Activated naive CD8-positive, alpha-beta T cell treated with anti-CD3 and anti-CD28 coated beads, Interleukin-2, amount 50 U/mL, for 24 hours (primary cell): ENCODE data around the gene CEP128.
"Not testable (repeated sequence)": the region's sequence is repeated elsewhere in the genome, so short reads cannot be mapped to it uniquely, and the experiment has no call there.

Experiments used
- ATAC-seq: fragments of 150-1000 bp; cut with Tn5 transposase; one replicate; pipeline ENCODE4 v1.10.0; 2021
- DNase-seq: peaks from one replicate; pipeline ENCODE4 v3.0.0; 2021
- H3K27ac Mint-ChIP-seq: one replicate; pipeline ENCODE4 v1.8.0; 2021; ENCODE audit warnings: mild to moderate bottlenecking, mixed read lengths
- H3K27me3 Mint-ChIP-seq: one replicate; pipeline ENCODE4 v1.8.0; 2021; ENCODE audit warnings: mixed read lengths
- H3K36me3 Mint-ChIP-seq: one replicate; pipeline ENCODE4 v1.8.0; 2021; ENCODE audit warnings: low read depth, mixed read lengths
- H3K4me1 Mint-ChIP-seq: one replicate; pipeline ENCODE4 v1.8.0; 2021; ENCODE audit warnings: mixed read lengths
- H3K4me3 Mint-ChIP-seq: one replicate; pipeline ENCODE4 v1.8.0; 2021; ENCODE audit warnings: mild to moderate bottlenecking, moderate library complexity, mixed read lengths
- H3K9me3 Mint-ChIP-seq: one replicate; pipeline ENCODE4 v1.8.0; 2021; ENCODE audit warnings: mixed read lengths

Gene CEP128

DNA sequence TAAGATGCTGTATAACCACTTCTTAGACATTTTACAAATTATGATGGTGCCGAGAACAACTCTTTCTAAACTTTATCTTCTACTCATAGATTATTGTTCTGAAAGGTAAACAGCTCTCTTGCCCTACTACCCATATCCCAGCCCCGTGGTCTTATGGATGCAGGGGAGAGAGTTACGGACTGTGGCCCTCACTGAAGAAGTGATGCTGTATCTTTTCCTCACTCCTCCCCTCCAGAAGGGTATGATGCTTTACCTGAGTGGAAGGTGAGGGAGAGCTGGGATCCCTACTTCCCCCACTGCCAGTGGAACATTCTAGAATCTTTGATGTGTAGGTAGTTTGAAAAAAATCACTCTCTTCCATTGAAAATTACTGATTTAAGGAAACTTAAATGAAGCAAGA, 17.4 kb upstream of the CEP128 start:
- Mint-ChIP-seq H3K9me3 (no peaks in the 10 kb centered on the region), H3K36me3 (no peaks in the 10 kb centered on the region), H3K27ac (no peak overlapping the region), H3K27me3 (peaks cover 12% of the 10 kb centered on the region), H3K4me3 (no peak overlapping the region), H3K4me1 (peaks cover 41% of the 10 kb centered on the region)
- no peak for ATAC-seq
- DNase-seq = no peak

DNA sequence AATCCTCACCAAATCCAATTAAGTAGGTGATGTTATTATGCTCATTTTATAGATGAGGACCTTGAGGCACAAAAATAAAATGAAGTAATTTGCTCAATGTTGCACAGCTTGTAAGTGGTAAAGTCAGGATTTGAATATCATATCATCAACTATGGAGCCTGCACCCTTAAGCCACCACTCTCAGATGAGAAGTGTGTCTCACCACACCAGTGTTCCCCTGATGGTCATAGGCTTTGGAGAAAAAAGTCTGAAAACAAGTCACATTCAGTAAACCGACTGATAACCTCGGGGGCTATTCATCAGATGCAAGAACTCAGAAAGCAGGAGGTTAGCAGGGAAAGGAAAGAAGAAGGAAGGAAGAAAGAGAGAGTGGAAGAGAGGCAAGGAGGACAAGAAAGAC, 16.7 kb upstream of the CEP128 start:
- Mint-ChIP-seq H3K36me3 (no peaks in the 10 kb centered on the region), H3K27me3 (peaks cover 12% of the 10 kb centered on the region), H3K4me3 (no peak overlapping the region), H3K4me1 (peaks cover 41% of the 10 kb centered on the region), H3K27ac (no peak overlapping the region), H3K9me3 (no peaks in the 10 kb centered on the region)
- ATAC-seq (no peak), DNase-seq (no peak)

DNA sequence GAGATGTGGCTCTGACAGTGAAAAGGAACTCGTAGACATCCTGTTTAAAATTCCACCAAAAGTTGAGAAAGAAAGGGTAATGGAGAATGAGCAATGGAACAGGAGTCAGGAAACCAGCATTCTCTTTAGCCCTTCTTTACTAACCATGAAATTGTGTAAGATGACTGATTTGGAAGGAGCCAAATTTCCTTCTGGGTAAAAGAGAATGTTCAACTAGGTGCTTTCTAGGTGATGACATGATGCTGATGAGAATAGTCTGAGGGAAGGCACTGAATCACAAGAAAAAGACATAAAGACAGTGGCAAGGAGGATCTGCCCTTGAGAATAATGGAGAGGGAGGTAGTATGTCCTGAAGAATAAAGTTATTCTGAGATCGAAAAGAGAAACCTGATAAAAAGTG, 16.1 kb upstream of the CEP128 start:
- Mint-ChIP-seq H3K27me3 (peaks cover 12% of the 10 kb centered on the region), H3K4me1 (peaks cover 41% of the 10 kb centered on the region), H3K4me3 (no peak overlapping the region), H3K9me3 (no peaks in the 10 kb centered on the region), H3K27ac (no peak overlapping the region), H3K36me3 (no peaks in the 10 kb centered on the region)
- ATAC-seq (no peak), DNase-seq (no peak)

DNA sequence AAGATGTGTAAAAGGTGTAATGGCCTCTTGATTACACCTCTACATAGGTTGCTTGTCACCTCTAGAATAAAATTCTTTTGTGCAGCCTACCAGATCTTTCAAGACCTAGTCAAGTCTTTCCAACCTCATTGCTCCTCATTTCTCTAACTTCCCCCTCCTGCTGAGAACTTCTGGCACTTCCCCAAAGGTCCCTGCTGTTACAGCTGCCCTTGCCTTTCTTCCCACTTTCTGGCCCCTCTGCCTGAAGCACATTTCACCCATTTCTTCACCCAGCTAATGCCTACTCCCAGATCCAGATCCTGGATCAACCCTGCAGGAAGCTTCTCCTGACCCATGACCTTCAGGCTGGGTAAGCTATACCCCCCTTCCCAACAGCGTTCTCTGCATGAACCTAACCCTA, 15.4 kb upstream of the CEP128 start:
- H3K27me3 Mint-ChIP-seq = peaks cover 12% of the 10 kb centered on the region
- DNase-seq (no peak), ATAC-seq (no peak)
- H3K27ac Mint-ChIP-seq = no peak overlapping the region
- H3K4me1 Mint-ChIP-seq = peaks cover 41% of the 10 kb centered on the region
- no peaks in the 10 kb centered on the region for H3K36me3 Mint-ChIP-seq
- H3K4me3 Mint-ChIP-seq = no peak overlapping the region
- H3K9me3 Mint-ChIP-seq = no peaks in the 10 kb centered on the region

DNA sequence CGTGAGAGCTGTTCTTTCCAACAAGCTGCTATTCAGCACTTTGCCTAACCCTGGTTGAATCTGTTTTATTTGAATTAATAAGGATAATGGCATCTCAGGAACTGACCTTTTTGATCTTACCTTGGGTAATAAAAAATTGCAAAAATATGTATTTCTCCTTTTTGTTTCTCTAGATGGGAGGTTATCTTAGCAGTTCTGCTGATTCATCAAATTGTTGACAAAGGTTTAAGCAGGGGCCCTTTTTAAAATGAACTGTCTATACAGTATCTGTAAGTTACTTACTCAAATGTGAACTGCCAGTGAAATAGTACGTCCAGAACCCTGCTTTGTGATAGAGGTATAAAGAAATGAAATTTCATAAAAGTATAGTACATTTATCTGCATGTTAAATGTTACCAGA, 14.6 kb upstream of the CEP128 start:
- Mint-ChIP-seq H3K27me3 (peaks cover 12% of the 10 kb centered on the region), H3K4me1 (peaks cover 41% of the 10 kb centered on the region), H3K27ac (no peak overlapping the region), H3K9me3 (no peaks in the 10 kb centered on the region), H3K36me3 (no peaks in the 10 kb centered on the region), H3K4me3 (peak overlapping the region; percentile 36)
- ATAC-seq (no peak), DNase-seq (no peak)

DNA sequence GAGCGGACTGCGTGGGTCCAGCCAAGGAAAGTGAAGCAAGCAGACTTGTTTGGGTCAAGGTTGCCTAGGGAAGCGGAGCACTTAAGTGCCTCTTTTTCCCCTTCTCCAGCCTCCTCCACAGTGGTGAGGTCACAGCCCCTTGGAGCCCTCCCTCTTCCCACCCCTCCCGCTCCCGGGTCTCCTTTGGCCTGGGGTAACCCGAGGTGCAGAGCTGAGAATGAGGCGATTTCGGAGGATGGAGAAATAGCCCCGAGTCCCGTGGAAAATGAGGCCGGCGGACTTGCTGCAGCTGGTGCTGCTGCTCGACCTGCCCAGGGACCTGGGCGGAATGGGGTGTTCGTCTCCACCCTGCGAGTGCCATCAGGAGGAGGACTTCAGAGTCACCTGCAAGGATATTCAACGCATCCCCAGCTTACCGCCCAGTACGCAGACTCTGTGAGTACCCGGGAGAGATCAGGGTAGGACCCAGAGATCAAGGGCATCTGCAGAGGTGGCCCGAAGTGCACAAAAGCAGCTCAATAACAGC, 13.9 kb upstream of the CEP128 start, which contains the start of gene TSHR:
TSS of gene TSHR (plus strand) at position 206 of the 526 bp plus-strand sequence. CDS start at position 266, 60 bp downstream.
- Mint-ChIP-seq H3K36me3 (no peaks in the 10 kb centered on the region), H3K27me3 (peaks cover 12% of the 10 kb centered on the region), H3K27ac (no peak within 1 kb of the TSS), H3K9me3 (no peaks in the 10 kb centered on the region), H3K4me3 (peak within 1 kb of the TSS; percentile 79), H3K4me1 (peaks cover 41% of the 10 kb centered on the region)
- no peak for DNase-seq
- no peak for ATAC-seq

DNA sequence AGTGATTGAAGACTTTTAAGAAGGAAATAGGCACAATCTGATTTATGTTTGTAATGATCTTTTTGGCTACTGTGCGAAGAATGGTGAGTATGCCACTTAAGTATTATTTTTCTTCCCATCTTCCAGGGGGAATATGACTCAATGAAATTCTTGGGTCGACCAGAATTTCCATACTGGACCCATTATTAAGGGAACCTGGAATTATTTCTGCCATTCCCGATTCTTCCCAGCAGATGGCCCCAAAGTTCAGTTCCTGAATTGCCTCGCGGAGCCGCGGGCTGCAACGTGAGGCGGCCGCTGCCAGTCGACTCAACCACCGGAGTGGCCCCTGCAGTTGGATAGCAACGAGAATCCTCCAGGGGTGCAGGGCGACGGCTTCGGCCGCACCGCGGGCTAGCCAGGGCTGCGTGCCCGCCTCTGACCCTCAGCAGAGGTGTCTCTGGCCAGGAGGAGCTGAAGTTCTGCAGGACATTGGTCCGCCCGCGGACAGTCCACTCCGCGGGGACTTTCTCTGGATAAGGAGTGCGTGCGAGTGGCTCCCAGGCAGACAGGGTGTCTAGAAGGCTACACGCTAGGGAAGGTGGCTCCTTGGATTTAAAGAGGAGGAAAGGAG, 13.3 kb upstream of the CEP128 start:
- Mint-ChIP-seq H3K27ac (no peak overlapping the region), H3K36me3 (no peaks in the 10 kb centered on the region), H3K4me1 (peaks cover 37% of the 10 kb centered on the region), H3K9me3 (no peaks in the 10 kb centered on the region), H3K4me3 (peak overlapping the region; percentile 79), H3K27me3 (peaks cover 12% of the 10 kb centered on the region)
- peak; percentile 79 for DNase-seq
- peak; percentile 74 for ATAC-seq

DNA sequence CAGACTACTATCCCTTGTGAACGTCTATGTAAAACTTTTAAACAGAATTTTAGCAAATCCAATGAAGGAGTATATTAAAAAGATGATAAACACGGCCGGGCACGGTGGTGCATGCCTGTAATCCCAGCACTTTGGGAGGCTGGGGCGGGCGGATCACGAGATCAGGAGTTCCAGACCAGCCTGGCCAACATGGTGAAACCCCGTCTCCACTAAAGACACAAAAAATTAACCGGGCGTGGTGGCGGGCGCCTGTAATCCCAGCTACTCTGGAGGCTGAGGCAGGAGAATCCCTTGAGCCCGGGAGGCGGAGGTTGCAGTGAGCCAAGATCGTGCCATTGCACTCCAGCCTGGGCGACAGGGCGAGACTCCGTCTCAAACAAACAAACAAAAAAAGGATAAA, 11.7 kb upstream of the CEP128 start:
- Mint-ChIP-seq H3K4me1 (peaks cover 22% of the 10 kb centered on the region), H3K27me3 (peaks cover 17% of the 10 kb centered on the region)
- not testable (repeated sequence) for H3K27ac Mint-ChIP-seq, H3K9me3 Mint-ChIP-seq, DNase-seq, H3K4me3 Mint-ChIP-seq, ATAC-seq, H3K36me3 Mint-ChIP-seq

DNA sequence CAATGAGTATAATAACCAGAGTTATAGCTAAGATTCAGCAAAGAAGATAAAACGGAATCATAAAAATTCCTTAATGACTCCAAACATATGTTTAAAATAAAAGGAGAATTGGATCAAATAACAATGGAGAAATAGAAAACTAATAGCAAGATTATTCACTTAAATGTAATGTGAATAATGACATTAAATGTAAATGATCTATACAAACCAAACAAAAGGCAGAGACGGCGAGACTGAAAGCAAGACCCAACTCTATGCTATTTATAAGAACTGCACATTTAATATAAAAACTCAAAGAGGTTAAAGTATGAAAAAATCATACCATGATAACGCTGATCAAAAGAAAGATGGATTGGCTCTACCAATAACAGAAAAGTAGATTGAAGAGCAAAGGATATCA, 10.0 kb upstream of the CEP128 start:
- no peak for DNase-seq
- peaks cover 14% of the 10 kb centered on the region for H3K27me3 Mint-ChIP-seq
- H3K4me1 Mint-ChIP-seq = peaks cover 29% of the 10 kb centered on the region
- H3K36me3 Mint-ChIP-seq = peaks cover 1% of the 10 kb centered on the region
- H3K9me3 Mint-ChIP-seq = peaks cover 4% of the 10 kb centered on the region
- H3K4me3 Mint-ChIP-seq = no peak overlapping the region
- ATAC-seq = no peak
- no peak overlapping the region for H3K27ac Mint-ChIP-seq

DNA sequence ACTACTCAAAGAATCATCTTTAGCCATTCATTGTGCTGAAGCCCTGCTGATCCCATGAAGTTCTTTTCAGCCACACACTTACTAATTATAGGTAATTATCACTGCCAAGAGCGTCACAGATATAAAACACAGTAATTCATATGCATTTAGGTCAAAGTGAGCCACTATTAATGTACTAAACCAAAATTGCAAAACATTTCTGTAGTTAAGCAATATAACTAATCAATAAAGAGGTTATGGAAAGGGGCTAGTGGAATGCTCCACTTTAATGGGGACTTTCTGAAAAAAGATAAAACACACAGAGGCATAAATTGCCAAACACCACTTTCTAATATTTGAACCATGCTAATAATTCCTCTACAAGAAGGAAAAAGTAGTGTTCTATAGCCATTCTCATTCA, 6.8 kb upstream of the CEP128 start:
- Mint-ChIP-seq H3K9me3 (peaks cover 4% of the 10 kb centered on the region), H3K27ac (no peak overlapping the region), H3K4me1 (peaks cover 30% of the 10 kb centered on the region), H3K4me3 (no peak overlapping the region), H3K27me3 (peaks cover 6% of the 10 kb centered on the region), H3K36me3 (peaks cover 4% of the 10 kb centered on the region)
- ATAC-seq (no peak), DNase-seq (no peak)

DNA sequence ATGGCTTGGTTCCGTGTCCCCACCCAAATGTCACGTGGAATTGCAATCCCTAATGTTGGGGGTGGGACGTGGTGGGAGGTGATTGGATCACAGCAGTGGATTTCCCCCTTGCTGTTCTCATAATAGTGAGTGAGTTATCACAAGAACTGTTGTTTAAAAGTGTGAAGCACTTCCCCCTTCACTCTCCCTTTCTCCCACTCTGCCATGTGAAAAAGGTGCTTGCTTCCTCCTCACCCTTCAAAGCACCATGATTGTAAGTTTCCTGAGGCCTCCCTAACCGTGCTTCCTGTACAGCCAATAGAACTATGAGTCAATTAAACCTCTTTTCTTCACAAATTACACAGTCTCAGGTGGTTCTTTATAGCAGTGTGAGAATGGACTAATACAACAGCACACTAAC, 5.3 kb upstream of the CEP128 start:
- H3K4me3 Mint-ChIP-seq = no peak overlapping the region
- peaks cover 6% of the 10 kb centered on the region for H3K27me3 Mint-ChIP-seq
- peak overlapping the region; percentile 66 for H3K27ac Mint-ChIP-seq
- ATAC-seq (peak; percentile 37), DNase-seq (no peak)
- H3K4me1 Mint-ChIP-seq = peaks cover 45% of the 10 kb centered on the region
- peaks cover 4% of the 10 kb centered on the region for H3K9me3 Mint-ChIP-seq
- peaks cover 4% of the 10 kb centered on the region for H3K36me3 Mint-ChIP-seq

DNA sequence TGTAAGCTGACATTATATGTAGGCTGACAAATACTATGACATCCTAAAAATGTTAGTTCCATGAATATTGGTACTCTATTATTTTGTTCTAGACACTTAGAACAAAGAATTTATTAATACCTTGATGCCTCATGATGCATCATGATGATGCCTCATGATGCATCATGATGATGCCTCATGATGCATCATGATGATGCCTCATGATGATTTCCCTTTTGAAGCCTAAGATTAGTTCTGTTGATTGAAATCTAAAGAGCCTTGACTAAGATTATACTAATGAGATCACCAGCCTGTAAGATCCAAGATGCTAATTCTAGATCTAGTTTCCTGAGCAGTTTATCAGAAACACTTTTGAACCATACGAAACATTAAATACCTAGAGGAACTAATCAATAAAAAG, 4.6 kb upstream of the CEP128 start:
- H3K4me3 Mint-ChIP-seq = no peak overlapping the region
- peak; percentile 6 for ATAC-seq

DNA sequence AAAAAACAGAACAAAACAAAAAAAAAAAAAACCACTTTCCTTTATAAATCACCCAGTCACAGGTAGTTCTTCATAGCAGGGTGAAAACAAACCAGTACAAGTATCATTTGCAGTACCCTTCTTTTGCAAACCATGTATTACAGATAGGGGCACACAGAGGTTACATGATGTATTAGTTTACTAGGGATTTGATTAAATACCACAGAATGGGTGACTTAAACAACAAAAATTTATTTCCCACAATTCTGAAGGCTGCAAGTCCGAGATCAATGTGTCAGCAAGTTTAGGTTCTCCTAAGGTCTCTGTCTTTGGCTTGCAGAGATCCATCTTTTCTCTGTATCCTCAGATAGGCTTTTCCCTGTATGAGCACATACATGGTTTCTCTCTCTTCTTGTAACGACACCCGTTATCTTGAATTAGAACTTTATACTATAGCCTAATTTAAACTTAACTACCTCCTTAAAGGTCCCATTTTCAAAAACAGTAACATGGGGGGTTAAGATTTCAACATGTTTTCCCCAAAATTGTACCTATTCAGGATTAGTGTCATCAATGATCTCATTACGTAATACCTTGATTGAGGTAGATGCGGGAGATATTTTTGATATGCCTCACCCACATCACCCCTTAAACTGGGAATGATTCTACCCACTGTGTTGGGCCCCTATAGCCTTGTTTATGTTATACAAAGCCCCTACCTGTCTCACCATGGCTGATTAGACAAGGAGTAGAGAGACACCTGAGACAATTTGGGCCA, 3.5 kb upstream of the CEP128 start:
- Mint-ChIP-seq H3K4me1 (peaks cover 56% of the 10 kb centered on the region), H3K9me3 (peaks cover 4% of the 10 kb centered on the region), H3K27ac (no peak overlapping the region), H3K27me3 (peaks cover 6% of the 10 kb centered on the region), H3K36me3 (peaks cover 4% of the 10 kb centered on the region), H3K4me3 (no peak overlapping the region)
- DNase-seq (no peak), ATAC-seq (no peak)

More for the DNA sequence above, 4.6 kb upstream of the CEP128 start:
- peaks cover 6% of the 10 kb centered on the region for H3K27me3 Mint-ChIP-seq
- H3K4me1 Mint-ChIP-seq = peaks cover 48% of the 10 kb centered on the region
- peaks cover 4% of the 10 kb centered on the region for H3K9me3 Mint-ChIP-seq
- H3K36me3 Mint-ChIP-seq = peaks cover 4% of the 10 kb centered on the region
- DNase-seq = no peak
- H3K27ac Mint-ChIP-seq = peak overlapping the region; percentile 66

DNA sequence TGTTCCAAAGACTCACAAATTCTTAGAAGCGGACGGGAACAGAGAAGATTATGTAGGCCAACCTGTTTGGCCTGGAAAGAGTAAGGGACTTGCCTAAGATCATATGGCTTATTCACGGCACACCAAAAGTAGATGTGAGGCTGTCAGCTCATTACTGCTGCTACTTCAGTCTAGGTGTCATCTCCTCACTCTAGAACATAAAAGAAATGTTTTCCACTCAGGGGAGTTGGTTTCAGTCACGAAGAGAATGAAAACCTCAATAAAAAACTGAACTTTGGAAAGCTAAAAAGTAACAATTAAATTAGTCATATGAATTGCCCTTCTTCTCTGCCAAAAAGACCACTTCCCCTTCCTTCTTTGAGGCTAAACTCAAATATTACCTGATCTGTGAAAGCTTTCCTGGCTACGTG, 658 bp upstream of the CEP128 start:
- H3K36me3 Mint-ChIP-seq = peaks cover 4% of the 10 kb centered on the region
- H3K27ac Mint-ChIP-seq = peak overlapping the region; percentile 97
- peak overlapping the region; percentile 88 for H3K4me3 Mint-ChIP-seq
- peaks cover 51% of the 10 kb centered on the region for H3K4me1 Mint-ChIP-seq
- DNase-seq (no peak), ATAC-seq (peak; percentile 62)
- no peaks in the 10 kb centered on the region for H3K27me3 Mint-ChIP-seq
- peaks cover 4% of the 10 kb centered on the region for H3K9me3 Mint-ChIP-seq

DNA sequence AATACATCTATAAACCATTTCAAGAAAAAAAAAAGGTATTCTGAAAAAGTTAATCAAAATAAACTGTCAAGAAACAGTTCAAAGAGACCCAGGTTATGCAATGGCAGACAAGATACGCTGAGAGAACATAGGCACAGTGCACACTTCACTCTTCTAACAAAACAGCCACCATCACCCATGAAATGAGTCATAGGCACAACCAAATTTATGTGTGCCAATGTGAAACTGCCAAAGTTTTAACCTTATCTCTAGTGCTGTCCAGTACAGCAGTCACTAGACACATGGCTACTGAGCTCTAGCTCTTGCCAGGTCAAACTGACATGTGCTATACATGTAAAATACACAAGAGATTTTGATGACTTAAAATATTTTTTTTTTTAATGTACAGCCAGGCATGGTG, 1.4 kb downstream of the CEP128 start:
- peak overlapping the region; percentile 69 for H3K4me3 Mint-ChIP-seq
- peak overlapping the region; percentile 39 for H3K27ac Mint-ChIP-seq
- H3K9me3 Mint-ChIP-seq = no peaks in the 10 kb centered on the region
- peaks cover 31% of the 10 kb centered on the region for H3K4me1 Mint-ChIP-seq
- peaks cover 5% of the 10 kb centered on the region for H3K36me3 Mint-ChIP-seq
- H3K27me3 Mint-ChIP-seq = no peaks in the 10 kb centered on the region
- no peak for DNase-seq
- ATAC-seq = peak; percentile 37
